GOT3 (cell line): ENCODE results near the gene SMU1.

Experiments
- DNase-seq: peaks from one replicate; lab custom pipeline; 2025; ENCODE audit warnings: mixed read lengths; lab: John Stamatoyannopoulos, UW

The SMU1 gene

DNA sequence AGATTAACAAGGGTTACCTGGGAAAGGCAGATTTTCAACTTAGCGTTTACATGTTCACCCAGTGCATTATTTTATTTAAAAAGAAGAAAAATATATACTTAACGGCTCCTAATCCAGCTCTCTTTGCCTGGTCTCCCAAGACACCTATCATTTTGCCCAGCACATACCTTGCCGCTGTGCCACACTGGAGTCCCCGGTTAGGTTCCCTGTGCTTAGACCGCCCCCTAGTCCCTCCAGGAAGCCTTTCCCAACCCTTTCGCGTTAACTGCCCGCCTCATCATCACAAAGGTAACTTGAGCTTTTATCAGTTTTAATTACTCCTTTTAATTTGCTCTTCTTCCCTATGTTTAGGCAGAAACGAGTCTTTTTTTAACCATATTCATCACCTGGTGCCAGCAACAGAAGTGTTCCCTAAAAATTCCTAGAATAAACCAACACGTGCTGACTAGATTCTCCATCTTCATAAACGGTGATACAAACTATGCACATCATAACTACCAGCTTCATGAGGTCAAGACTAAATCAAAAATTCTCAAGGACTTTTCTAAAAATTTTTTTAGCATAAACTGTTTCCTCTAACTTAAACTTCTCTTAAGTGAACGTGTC is 31.7 kb downstream of the SMU1 start:
- DNase-seq: no peak

DNA sequence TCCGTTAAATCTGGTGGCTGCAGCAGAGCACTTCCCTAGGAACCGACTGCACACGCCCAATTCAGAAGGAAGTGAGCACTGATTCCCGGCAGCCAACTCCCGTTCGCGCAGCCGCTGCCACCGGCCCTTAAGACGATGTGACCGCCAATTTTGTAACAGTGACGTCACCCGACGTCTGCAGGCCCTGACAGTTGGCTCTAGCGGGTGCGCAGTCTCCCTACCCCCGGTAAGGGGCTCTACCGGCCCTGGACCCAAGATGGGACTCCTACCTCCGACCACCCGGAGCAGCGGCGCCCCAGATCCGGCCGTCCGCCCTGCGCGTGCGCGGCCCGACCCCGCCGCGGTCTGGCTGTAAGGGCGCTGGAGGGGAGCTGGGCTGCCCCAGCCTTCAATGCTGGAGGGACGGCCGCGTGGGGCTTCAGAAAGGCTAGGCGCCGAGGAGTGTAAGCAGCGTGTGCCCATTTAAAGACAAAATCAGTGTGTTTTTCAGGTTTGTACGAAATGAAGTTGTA is 32.3 kb downstream of the SMU1 start:
- peak; percentile 10 for DNase-seq

DNA sequence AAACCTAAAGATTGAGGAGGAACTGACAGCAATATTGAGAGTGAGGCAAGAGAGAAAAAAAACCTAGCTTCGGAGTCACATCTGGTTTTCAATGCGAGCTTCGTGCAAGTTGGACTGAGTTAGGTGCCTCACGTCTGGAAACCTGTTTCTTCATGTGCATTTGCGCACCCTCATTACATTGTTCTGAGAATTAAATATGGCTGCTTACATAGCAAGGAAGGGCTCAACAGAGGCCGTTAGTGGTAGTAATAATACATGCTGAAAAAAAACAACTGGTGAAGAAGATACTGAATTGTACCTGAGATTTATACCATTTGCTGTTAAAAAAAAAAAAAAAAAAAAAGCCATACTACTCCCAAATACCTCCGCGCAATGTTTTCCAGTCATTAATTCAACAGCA is 32.8 kb downstream of the SMU1 start:
- DNase-seq: no peak

DNA sequence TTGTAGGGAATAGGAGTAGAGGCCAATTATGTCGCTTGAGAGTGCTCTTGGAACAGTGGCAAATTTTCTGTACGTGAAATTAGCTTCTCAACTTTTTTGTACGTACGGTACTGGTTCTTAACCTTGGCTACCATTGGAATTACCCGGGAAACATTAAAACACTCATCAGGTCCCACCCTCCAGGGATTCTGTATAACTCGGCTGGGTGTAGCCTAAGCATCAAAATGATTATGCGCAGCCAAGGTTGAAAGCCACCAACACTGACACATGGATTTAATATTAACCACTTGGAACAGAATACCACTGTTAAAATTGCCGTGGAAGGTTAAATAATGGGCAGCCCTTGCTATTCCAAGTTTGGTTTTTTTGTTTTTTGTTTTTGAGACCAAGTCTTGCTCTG is 34.0 kb downstream of the SMU1 start:
- DNase-seq: no peak

DNA sequence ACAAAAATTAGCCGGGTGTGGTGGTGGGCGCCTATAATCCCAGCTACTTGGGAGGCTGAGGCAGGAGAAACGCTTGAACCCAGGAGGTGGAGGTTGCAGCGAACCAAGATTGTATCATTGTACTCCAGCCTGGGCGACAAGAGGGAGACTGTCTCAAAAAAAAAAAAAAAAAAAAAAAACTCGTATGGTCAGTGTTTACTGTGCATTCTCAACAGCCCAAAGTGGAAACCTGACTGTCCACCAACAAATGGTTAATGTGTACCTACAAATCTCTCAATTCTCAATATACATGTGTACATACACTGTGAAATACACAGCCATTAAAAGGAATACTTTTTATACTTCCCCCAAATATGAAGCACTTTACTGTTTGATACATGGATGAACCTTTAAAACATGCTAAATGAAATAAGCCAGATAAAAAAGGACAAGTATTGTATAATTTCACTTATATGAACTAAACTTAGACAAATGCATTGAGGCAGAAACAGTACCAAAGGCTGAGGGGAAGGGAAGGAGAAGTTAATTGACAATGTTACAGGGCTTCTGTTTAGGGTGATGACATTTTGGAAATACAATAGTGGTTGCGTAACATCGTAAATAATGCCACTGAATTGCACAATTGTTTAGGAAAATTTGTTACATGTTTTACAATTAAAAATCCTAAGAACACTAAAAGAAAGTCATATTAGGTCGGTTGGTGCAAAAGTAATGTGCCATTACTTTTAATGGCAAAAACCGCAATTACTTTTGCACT is 34.9 kb downstream of the SMU1 start:
- DNase-seq: no peak

DNA sequence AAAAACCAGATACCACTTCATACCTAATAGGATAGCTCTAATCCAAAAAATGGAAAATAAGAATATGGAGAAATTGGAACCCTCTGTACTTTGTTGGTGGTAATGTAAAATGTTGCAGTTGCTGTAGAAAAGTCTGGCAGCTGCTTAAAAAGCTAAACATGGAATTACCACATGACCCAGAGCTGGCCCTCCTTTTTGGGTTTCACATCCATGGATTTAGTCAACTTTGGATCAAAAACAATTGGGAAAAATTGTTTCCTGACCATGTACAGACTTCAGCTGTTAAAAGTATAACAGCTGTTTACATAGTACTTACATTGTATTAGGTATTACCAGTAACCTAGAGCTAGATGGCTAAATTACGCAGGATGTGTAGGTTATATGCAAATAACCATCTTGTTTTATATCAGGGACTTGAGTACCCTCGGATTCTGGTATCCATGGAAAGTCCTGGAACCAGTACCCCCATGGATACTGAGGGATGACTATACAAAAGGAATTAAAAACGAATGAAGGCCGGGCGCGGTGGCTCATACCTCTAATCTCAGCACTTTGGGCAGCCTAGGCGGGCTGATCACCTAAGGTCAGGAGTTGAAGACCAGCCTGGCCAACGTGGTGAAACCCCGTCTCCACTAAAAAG is 35.6 kb downstream of the SMU1 start:
- no peak for DNase-seq

DNA sequence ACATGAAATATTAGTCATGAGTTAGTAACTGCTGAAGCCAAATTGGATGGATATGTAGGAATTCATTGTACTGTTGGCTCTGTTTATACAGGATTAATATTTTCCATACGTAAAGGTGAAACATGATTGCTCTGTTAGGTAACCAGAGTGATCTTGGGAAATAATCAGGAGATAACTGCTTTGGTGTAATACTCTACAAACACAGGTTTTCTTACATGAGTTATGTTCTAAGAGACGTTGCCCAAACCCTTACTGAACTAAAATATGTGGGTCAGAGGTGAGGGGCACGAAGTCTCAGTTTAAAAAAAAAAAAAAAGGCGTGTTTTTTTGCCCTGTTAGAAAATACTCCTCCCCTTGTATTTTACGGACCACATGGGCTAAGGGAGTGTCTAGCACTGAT is 43.6 kb downstream of the SMU1 start:
- no peak for DNase-seq

DNA sequence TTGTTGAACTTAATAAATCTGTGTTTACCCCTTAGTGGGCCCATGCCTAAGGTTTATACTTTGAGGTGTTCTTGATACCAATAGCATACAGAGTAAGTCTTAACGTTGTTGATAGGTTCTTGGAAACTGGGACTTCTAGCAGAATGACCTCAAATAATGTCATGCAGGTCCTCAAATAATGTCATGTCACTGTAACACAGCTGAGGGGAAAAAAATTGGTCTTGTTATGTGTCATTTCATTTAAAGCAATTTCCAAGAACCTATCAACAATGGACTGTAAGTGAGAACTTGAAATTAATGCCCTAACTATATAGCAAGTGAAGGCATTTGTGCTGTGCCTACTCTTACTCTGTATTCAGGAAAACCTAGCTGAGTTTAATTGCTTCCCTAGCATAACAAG is 44.2 kb downstream of the SMU1 start:
- DNase-seq: no peak

DNA sequence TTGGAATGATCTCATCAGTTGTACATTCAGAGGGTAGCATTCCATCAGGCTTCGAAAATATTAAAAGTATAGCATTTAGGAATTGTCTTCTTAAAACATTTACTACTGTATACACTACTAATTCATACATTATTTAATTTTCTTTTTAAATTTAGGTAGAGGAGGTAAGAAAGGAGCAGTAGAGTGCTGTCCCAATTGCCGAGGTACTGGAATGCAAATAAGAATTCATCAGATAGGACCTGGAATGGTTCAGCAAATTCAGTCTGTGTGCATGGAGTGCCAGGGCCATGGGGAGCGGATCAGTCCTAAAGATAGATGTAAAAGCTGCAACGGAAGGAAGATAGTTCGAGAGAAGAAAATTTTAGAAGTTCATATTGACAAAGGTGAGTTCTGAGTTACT is 46.2 kb downstream of the SMU1 start:
- DNase-seq: no peak

DNA sequence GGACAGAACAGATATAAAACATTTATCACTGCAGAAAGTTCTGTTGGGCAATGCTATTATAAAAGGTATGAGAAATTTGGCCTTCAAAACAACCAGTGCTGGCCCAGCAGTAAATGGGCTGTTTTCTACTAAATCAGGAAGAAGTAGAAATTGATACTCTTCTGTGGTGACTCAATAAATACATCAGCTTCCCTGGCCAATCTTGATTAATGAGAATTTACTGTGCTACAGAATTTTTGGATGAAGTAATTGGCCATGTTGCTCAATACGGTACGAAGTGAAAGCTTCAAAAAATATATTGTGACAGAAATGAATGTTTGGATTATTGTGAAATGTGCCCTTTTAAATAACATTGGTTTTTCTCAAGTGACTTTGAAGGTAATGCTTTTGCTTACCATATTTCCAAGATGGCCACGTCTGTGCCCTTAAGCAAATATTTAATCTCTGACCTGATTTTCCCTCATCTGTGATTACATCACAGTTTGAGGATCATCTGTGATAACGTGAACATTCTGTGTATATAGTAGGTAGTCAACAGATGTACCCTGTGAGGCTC is 47.2 kb downstream of the SMU1 start:
- DNase-seq: no peak

DNA sequence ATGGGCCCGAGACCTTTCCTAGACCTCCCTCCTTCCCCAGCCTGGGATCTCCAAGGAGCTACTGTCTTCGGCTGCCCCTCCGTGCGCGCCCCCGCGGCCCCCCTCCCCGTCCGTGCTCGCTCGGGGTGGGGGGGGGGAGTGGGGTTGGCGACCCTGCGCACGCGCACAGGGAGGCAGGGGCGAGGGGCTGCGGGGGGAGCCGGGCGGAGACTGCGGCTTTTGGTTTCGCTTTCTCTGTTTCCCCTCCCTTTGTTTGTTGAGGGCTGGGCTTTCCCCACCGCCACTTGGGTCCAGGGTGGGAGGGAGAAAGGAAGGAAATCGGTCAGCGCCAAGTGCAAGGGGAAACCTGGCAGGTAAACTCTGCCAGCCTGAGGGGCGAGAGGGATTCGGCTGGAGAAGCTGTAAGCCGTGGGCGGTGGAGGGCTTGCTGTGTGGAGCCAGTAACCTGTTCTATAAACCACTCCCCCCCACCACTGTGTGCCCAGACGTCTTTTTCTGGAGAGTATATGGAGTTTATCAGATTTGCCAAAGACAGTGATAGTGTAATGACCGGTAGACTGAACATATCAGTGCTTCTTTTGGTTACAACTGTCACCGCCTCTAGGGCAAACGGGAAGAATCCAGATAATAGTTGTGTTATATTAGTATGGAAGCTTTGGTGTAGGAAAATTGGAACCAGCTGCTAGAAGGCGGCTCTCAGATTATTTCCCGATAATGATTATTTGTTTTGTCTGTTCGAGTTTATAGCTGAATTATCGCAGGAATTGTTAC is 50.7 kb downstream of the SMU1 start:
- no peak for DNase-seq

DNA sequence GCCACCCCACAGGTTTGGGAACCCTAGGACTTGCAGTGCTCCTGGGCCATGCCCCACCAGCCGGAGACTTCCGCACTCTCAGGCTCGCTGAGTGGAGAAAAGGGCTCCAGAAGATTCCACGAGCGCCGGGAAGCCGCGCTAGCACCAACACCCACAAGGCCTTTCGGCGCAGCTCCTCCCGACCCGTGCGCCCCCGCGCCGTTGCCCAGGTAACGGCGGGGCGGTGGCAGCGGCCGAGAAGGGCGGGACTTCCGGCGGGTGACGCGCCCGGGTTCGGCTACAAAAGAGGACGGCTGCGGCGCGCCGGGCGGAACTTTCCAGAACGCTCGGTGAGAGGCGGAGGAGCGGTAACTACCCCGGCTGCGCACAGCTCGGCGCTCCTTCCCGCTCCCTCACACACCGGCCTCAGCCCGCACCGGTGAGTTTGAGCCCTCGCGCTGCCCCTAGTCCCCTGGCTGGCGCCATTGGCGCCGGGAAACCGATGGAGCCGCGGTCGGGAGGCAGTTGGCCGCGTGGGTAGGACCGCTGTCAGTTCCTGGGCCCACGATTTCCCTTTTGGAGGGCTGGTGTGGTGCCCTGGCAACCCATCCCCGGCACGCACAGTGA is 51.4 kb downstream of the SMU1 start, which contains the start of gene DNAJA1:
DNAJA1 (plus strand) TSS at position 308 of the 606 bp plus-strand sequence. CDS start 1,212 bp downstream, outside the sequence.
- DNase-seq: peak; percentile 73

DNA sequence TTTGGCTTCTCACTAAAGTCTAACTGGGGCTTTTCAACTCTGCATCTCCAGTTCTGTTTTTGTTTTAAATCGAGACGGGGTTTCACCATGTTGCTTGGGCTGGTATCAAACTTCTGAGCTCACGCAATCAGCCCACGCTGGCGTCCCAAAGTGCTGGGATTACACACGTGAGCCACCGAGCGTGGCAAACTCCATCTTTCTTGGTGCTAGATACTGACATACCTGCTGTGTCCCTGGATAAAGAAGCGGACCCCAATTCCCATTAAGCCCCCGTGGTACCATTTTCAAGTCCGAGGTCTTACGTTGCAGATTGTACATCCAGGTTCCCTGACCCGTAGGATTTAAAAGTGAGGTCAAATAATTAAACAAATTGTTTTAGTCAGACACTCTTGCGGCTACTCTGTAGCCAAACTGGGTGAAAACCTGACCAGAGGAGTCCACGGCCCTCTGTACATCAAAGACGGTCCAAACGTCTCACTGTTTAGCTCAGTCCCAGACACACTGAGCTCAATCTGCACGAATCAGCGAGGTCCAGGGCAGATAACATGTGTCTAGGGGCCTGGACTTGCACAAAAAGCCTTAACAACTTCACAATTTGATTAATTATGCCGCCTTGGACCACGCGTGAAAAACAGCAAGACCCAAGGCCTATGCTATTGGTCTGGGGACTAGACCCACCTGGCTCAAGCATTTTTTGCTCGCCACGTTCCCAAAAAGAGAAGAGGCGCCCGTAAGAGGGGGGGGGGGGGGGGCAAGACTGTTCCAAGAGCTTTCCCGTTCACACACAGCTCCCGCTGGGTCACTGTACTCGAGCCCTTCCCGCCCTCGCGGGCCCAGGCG is 52.1 kb downstream of the SMU1 start:
- no peak for DNase-seq

DNA sequence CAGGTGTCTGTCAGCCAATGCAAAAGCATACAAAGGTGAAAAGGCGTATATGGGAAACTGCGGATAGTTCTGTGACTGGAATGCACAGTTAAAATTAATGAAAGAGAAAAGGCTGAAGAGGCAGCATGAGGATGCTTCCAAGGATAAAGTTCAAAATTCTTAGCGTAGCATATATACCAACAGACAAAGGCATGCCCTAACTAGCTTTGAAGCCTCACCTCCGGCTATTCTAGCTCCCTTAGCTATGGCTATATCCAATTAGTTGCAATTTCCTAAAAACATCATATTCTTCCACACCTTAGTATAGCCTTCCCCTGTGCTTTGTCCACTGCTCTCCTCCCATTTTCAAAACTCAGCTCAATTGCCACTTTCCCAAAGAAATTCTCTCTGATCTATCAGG is 52.8 kb downstream of the SMU1 start:
- no peak for DNase-seq

DNA sequence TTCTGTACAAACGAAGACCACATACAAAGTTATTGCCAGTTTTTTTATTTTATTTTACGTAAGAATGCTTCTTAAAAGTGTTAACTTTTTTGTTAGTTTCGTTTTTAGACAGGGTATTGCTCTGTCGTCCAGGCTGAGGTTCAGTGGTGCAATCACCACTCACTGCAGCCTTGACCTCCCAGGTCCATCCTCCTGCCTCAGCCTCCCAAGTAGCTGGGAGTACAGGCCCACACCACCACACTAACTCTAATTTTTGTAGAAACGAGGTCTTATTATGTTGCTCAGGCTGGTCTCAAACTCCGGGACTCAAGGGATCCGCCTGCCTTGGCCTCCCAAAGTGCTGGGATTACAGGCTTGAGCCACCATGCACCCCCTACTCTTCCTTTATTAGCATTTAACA is 53.7 kb downstream of the SMU1 start:
- DNase-seq: no peak

DNA sequence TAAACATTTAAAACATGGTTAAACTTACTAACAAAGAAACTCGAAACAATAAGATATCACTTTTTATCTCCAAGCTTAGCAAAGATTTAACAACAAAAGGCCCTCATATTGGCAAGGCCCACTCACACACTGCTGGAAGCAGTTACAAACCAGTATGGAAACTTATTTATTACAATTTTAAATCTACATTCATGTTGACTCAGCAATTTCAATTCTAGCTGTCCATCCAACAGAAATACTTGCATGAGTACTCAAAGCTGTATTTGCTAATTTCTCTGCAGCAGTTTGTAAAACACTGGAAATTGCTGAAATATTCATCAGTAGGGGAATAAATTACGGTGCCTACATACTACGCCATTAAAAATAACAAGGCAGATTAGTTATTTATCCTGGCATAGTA is 54.2 kb downstream of the SMU1 start:
- no peak for DNase-seq

DNA sequence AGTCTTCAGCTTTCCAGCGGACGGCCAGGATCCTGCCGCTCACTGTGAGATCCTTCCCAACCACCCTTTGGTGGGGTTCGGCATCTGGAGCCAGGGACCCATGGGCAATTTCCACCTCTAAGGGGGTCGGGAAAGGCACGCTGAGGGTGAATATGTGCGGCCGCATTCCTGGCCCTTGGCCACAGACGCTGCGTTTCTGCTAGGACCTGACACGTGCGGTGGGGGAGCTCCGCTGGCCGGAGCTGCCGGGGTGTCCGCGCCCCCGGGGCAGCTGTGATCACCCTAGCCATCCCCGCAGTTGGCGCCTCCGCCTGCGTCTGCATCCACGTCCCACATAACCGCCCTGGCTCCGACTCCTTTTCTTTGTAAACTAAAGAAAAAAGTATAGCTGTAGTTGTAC is 56.7 kb downstream of the SMU1 start:
- DNase-seq: no peak

DNA sequence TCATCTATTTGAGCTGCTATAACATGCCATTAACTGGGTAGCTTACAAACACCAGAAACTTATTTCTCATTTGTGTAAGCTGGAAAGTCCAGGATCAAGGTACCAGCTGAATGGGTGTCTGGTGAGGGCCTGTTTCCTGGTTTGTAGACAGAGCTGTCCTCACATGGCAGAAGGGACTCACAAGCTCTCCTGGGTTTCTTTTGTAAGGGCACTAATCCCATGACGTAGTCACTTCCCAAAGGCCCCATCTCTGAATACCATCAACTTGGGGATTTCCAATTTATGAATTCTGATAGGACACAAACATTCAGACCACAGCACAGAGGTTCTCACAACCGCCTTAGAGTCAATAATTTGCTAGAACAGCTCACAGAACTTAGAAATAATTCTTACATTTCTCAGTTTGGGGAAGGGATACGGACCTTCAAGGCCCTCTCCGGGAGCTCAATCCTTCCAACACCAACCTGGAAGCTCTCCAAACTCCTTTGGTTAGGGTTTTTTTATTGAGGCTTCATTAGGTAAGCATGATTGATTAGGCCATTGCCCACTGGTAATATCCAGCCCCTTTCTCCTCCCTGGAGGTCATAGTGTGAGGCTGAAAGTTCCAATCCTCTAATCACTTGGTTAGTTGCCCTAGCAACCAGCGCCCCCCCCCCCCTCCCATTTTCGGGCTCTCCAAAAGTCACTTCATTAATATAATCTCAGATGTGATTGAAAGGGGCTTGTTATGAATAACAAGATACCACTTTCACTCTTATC is 59.0 kb downstream of the SMU1 start:
- no peak for DNase-seq

DNA sequence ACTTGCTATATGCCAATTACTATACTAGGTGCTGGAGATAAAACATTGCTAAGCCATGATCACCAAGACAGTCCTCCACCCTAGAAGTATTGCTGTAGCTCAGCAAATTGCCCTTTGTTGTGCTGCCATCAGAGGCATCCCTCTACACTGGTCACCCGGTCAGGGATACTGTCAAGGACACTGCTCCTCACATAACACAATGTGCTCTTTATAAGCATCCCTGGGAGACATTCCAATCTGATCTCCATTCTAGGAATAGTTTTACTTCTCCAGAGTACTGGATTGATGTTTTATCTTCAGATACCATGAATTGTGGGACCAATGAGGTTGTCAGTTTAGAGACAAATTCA is 61.8 kb downstream of the SMU1 start:
- no peak for DNase-seq
